Stimulated activated CD8-positive, alpha-beta memory T cell treated with anti-CD3 and anti-CD28 coated beads, Interleukin-12 subunit alpha, Interleukin-12 subunit beta, amount 100 ng/mL, for 1 hour (primary cell): ENCODE results near the gene PLAAT3.
"Not testable (repeated sequence)": the region's sequence is repeated elsewhere in the genome, so short reads cannot be mapped to it uniquely, and the experiment has no call there.

Experiments used
- DNase-seq: peaks from one replicate; pipeline ENCODE4 v3.0.0-alpha.2; 2020; ENCODE audit warnings: low read depth

PLAAT3 gene

DNA sequence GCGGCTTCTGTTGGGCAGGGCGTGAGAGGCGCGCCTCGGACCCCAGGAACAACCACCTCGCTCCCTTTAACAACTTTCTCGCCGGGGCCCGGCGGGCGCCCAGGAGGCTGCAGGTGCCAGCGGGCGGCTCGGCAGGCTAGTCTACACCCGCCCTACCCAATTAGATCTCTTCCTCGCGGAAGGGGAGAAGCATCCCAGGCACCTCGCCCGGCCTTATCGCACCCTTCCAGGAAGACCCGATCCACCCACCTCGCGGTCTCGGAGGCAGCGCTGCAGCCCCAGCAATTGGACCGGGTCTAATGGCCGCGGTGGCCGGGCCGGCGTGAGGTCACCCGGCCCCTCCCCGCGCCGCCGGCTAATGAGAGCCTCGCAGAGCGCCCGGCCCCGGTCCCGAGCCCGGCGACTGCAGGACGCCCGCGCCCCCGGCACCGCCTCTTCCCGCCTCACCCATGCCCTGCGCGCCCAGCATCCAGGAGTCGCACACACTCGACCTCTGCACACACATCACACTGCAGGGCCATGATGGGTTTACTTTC lies at the start of gene PLAAT3:
TSS of gene PLAAT3 (minus strand) at position 298 of the 536 bp plus-strand sequence. CDS start 419 bp downstream, outside the sequence.
- no peak for DNase-seq

DNA sequence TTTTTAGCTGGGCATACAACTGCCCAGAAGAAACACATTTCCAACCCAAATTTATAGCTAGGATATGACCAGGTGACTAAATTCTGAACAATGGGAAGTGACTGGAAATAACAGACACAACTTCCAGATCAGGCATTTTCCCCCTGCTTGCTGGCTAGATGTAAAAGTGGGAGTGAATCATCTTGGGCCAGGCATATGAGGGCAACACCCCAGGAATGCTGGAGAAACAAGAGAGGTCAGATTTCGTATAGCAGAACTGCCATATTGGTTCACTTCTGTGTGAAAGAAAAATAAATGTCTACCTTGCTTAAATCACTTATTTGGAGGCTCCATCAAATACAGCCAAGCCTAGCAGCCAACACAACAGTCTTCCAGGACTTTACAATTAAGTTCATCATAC lies 49.6 kb upstream of the PLAAT3 start:
- no peak for DNase-seq

DNA sequence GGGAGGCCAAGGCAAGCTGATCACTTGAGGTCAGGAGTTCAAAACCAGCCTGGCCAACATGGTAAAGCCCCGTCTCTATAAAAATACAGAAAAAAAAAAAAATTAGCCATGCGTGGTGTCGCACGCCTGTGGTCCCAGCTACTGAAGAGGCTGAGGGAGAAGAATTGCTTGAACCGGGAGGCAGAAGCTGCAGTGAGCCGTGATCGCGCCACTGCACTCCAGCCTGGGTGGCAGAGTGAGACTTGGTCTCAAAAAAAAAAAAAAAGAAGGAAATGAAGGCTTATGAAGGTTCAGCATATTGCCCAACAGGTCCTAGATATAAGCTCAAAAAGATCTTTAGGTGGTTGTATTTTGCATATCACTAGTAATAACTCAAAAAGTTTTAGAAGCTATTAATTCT lies 46.7 kb upstream of the PLAAT3 start:
- no peak for DNase-seq

DNA sequence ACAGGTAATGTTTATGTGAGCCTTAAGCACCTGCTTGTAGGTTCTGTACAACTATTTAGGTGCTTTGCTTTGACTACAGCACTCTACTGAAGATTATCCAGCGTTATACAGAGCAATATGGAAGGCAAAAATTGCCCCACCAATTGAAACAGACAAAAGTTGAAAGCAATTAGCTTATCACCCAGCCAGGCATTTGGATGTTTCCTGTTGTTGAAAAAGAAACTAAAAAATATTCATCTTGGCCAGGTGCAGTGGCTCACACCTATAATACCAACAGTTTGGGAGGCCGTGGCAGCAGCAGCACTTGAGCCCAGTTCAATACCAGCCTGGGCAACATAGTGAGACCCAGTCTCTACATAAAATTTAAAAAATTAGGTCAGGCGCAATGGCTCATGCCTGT lies 38.4 kb upstream of the PLAAT3 start:
- no peak for DNase-seq

DNA sequence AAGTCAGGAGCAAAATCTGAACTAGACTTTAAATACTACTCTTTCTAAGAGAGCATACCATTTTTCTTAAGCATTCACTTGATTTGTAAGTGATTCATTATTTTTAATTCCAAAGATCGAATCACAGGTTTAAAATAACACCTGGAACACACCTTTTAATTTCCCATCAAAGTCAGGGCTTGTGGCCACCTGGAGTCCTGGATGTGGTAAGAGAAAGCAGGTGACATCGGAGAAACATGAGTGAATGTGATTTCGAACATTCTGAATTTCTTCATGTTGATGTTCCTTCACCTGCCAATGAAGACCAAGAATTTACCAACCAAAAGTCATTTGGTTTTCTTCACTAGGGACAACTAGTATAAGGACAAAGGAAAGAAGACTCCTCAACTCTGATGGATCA lies 29.0 kb upstream of the PLAAT3 start:
- no peak for DNase-seq

DNA sequence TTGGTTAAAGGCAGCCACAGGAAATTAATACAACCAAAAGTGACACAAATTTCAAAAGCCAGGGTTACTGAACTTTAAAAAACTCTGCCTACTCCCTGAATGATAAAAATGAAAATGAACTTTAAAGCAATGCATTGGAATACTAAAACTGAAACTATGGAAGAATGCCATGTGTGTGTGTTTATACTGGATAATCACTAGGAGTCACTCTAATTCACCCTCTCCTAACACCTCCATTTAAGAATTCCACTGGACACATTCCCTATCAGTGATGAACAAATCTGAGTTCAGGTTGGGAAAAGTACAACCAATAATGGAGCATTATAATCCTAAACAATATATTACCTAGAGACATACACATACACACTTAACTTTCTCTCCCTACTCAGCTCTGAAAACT lies 27.5 kb upstream of the PLAAT3 start:
- no peak for DNase-seq

DNA sequence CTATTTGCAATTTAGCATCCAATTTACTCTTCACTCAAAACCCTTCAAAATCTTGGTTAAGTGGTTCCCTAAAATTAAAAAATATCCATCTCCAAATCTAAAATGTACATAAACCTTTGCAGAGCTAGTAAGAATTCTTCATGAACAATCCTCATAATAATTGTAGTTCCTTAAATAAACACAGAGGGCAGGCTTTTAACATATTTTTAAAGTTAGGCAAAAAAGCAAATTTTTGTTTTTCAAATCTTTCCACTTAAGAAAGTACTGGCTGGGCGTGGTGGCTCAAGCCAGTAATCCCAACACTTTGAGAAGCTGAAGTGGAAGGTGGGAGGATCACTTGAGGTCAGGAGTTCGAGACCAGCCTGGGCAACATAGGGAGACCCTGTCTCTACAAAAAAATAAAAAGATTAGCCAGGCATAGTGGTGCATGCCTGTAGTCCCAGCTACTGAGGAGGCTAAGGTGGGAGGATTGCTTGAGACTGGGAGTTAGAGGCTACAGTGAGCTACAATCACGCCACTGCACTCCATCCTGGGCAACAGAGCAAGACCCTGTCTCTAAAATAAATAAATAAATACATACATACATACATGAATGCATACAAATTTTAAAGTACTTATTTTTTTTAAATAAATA lies 25.1 kb upstream of the PLAAT3 start:
- no peak for DNase-seq

DNA sequence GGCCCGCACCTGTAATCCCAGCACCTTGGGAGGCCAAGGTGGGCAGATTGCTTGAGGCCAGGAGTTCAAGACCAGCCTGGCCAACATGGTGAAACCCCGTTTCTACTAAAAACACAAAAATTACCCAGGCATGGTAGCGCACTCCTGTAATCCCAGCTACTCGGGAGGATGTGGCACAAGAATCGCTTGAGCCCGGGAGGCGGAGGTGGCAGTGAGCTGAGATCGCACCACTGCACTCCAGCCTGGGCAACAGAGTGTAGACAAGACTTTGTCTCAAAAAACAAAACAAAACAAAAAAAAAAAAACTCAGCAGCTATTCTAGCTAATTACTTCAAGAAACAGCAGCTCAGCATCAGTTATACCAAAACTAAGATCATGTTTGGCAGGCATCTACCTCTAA lies 24.2 kb upstream of the PLAAT3 start:
- DNase-seq = not testable (repeated sequence)

DNA sequence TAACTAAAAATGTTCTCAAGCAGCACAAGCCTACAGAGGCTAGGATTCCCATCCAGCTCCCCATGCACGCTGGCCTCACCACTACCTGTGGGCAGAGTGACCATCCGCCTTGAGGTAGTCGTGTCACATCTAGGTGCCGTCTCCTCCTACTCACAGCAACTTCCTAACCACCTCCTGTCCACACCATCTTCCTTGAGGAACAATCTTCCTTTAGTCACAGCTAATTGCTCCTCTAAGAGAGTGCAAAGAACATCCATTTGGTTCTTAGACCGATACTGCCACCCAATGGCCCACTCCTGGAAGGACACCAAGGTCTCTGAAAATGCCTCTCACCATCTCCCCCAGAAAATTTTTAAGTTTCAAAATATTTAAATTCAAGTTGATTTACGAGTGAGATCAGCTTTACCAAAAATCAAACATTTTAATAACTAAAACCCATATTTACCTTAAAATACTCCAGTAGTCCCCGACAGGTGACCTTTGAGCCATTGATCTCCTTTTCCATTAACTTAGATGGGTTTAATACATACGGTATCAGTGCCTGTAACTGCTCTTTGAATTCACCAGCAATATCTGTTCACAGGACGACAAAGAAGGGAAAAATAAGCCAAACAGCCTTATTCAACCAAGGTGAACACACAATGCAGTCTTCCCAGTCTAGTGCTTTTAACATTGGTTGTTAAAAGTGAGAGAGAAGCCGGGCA lies 21.7 kb upstream of the PLAAT3 start:
- peak; percentile 60 for DNase-seq

DNA sequence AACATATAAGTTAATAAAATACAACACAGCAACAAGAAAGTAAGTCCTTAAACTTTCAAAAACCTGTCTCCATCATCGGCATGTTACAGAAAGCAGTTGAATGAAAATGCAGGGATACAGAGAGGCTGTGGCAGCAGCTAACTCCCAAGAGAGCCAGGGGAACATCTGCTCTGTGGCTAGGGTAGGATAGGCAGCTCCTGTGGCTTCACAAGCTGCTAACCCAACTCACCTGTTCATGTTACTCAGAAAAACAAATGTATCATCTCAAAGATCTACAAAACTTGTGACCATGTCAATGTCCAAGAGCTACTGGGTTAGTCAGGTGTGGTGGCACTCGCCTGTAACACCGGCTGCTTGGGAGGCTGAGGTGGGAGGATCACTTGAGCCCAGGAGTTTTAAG lies 15.2 kb upstream of the PLAAT3 start:
- DNase-seq = no peak

DNA sequence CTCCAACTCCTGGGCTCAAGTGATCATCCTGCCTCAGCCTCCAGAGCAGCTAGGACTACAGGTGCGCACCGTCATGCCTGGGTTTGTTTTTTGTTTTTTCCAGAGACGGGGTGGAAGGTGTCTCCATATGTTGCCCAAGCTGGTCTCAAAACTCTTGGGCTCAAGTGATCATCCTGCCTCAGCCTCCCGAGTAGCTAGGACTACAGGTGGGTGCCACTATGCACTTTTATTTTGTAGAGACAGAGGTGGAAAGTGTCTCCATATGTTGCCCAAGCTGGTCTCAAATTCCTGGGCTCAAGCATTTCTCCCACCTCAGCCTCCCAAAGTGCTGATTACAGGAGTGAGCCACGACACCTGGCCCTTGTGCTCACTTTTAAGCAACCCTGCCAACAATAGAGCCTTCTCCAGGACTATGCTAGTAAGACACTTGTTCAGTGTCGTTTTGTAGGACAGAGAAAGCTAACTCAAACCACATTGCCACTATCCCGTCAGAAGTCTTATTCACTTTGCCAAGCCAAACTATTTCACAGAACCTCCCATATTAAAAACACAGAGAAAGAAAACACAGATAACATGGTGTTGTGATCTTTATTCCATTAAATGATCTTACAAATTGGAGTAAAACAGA lies 9.4 kb upstream of the PLAAT3 start:
- no peak for DNase-seq

DNA sequence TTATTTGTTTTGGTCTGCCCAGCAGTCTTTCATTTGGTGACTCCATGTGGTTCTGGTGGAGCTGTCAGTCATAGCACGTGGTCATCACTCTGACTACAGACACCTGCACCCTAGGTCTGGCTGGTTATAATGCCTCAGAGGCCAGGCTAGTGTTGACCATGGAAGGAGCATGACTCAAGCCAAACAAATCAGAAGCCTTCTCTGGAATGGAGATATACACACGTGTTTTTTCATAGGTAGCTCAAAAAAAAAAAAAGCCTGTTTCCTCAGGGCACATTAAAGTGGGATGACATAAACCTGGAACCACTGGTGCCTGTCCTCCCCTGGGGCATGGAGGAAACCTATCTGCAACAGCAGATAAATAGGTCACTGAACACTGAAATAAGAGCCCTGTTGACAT lies 8.1 kb upstream of the PLAAT3 start:
- no peak for DNase-seq

DNA sequence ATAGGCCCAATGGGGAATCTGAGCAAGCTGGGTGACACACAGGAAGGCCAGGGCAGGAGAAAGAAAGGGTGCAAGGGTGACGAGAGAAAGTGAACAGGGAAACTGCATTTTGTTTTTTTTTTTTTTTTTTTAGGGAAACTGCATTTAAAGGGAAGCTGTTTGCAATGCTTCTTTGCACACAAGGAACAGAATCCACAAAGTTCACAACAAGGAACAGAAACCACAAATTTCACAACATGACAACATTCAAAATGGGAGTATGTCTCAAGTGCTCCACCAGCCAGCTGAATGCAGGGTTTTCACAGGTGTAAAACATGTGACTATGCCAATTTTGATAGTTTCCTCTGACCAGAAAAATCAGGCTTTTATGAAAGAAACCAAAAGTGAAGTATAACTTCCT lies 6.8 kb upstream of the PLAAT3 start:
- no peak for DNase-seq

DNA sequence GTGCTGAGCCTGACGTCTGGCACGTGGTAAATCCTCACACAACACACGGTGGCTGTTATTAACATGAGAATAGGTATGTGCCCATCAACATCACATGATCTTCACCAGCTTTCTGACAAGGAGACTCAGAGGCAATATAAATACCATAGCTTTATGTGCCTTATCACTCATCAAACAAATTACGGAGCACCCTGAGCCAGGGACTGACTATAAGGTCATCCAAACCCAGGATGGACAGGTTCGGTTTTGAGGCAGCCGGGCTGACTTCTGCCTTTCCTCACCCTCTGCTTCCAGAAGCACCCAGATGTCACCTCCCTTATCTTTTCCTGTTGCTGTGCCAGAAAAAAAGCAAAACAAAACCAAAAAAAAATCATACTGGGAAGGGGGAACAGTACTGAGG lies 5.7 kb upstream of the PLAAT3 start:
- DNase-seq = no peak

DNA sequence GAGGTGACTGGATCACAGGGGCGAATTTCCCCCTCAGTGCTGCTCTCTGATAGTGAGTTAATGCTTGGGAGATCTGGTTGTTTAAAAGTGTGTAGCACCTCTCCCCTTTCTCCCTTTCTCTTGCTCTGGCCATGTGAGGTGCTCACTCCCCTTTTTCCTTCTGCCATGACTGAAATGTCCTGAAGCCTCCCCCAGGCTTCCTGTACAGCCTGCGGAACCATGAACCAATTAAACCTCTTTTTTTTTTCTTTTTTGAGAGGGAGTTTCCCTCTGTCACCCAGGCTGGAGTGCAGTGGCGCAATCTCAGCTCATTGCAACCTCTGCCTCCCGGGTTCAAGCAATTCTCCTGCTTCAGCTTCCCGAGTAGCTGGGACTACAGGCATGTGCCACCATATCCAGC lies 3.5 kb upstream of the PLAAT3 start:
- not testable (repeated sequence) for DNase-seq

DNA sequence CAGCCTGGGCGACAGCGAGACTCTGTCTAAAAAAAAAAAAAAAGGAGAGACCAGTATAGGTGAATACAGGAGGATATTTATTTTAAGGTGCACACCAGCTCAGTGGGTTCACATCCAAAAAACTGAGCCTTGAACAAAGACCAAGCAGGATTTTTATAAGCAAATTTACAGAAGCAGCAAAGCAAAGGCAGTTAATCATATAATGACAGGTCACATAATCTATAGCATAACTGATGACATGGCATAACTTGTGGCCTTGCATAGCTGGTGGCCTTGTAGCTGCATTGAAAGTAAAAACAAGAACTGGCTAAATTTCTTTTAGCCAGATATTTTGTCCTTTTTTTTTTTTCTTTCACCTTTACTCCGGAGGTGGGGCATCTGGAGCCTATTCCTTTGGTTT lies 2.7 kb upstream of the PLAAT3 start:
- DNase-seq = no peak

DNA sequence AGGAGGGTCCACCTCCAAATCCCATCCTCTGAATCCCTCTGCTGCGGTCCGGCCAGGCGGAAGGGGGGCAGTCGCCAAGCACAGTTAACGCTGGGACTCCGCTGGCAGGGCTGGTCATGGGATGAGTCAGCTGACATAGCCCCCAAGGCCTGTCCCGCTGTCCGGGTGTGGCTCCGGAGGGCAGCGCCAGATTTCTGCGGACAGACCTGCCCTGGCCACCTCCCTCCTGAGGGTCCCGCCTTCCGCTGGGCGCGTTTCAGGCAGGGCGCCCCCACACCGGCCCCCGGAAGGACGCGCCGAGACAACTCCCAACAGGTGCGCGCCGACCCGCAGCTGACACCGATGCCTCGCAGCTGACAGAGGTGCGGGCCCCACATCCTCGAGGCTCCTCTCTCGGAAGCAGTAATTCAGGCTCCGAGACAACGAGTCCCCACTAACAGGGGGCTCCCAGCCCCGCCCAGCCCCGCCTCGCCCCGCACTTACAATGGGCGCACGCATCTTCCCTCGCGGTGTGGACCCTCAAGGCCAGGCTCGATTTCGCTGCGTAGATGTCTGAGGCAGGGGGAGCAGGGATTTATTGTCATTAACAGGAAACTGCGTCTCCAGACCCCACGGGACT lies 607 bp downstream of the PLAAT3 start:
- DNase-seq = peak; percentile 10

DNA sequence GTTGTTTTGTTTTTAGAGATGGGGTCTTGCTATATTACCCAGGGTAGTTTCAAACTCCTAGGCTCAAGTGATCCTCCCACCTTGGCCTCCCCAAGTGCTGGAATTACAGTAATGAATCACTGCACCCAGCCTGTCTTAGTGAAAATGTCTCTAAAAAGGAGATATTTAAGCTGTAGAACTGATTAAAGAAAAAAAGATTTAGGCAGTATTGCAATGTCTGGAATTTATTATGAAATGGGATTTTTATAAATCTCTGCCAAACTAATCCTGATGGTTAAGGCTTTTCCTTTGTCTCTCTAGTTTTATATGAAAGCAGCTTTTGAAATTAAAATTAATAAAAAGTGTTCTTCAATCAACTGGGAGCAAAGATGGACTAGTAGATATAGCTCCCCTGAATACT lies 2.1 kb downstream of the PLAAT3 start:
- no peak for DNase-seq

DNA sequence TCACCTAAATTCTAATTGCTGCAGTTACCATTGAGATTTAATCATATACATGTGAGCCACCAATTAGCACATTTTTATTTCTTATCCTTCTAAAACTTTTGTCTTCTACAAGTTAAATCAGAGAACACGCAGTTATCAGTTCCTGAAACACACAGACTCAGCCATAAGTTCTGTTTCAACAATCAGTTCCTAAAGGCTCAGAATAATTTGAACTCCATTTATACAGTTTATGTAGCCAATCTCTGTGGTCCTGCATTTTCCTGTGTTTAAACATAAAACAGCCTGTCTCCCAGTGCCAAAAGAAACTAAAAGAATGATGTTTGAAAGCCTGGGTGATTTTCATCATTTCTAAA lies 2.9 kb downstream of the PLAAT3 start:
- no peak for DNase-seq

DNA sequence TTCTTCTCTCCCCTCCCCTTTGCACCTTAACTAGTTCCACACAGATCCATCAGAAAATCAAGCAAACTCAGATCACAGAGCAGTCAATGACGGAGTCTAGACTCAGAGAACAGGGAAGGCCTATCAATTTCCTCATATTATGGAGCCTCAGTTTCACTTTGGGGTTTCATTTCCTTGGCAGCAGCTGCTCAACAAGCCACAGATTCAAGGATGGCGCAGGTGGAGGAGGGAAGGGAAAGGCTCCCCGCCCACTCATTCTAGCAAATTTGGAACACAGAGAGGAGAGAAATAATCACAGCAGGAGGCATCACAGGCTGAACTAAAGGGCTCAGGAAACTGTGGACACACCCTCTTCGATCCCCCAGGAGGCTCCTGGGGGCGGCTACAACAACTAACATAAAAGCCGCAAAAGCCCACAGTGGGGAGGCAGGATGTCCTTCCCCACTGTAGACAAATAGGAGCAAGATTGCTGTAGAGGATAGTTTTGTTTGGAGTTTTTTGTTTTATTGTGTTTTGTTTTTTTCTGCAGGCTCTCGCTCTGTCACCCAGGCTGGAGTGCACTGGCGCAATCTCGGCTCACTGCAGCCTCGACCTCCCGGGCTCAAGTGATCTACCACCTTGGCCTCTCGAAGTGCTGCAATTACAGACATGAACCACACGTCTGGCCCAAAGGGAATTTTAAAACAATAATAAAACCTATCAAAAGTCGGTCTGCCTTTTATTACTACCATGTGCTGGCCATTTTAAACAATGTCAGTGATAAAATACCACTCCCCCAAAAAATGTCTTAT lies 3.4 kb downstream of the PLAAT3 start:
- DNase-seq = no peak

DNA sequence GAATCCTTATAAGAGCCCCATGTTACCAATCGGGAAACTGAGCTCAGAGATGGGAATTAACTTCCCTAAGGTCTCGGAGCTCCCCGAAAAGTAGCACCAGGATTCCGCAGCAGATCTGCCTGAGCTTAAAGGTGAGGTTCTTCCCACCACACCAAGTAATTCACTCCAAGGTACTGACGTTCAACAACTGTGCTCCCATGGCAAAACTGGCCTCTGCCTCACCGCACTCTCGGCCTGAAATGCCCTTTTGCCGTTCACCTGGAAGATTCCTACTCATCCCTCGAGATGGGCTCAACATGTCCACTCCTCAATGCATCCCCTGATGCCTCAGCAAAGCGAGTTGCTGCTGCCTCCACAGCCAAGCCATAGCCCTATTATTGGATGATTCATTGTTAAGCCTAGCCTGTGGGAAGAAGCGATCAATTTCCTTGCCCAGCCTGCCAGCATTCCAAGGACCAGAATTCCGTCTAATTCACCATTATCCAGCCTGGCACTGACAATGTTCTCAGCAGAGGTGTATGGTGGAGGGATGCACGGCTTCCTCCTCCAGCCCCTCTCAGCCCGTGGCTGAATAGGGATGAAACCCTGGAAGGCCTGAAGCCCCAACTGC lies 4.2 kb downstream of the PLAAT3 start:
- no peak for DNase-seq

DNA sequence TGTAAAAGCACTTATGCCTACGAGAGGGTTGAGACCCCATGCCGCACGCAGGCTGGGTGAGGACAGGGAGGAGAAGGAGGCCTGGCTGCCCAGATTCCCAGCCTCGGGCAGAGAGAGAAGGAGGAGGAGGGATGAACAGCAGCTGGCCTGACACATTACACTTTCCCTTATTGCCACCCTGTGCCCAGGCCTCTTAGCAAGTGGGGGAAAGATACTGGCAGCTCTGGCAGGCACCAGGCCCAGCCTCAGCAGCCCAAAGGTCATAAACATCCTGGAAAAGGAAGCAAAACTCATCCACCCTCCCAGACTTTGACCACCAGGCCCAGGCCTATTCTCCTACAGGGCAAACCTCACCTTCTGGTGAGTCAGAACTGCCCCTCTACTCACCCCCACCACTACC lies 4.7 kb downstream of the PLAAT3 start:
- no peak for DNase-seq
